ENCODE data around the gene USP32.

The USP32 gene

DNA sequence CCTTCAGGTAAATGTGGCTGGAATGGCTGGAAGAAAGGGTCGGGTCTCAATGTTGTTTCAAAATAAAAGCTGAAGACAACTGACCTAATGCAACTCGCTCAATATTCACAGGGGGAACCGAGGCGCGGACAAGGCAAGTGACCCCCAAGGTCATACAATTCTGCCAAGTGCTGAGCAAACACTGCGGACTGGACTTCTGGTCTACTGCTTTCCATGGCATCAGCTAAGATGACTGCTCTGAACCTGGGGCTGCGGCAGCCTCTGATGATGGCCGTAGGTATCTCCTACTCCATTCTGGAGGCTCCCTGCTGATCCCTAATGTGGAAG lies 220.2 kb downstream of the USP32 start:
- no peak for DNase-seq (ENCODE audit: low spot score)

DNA sequence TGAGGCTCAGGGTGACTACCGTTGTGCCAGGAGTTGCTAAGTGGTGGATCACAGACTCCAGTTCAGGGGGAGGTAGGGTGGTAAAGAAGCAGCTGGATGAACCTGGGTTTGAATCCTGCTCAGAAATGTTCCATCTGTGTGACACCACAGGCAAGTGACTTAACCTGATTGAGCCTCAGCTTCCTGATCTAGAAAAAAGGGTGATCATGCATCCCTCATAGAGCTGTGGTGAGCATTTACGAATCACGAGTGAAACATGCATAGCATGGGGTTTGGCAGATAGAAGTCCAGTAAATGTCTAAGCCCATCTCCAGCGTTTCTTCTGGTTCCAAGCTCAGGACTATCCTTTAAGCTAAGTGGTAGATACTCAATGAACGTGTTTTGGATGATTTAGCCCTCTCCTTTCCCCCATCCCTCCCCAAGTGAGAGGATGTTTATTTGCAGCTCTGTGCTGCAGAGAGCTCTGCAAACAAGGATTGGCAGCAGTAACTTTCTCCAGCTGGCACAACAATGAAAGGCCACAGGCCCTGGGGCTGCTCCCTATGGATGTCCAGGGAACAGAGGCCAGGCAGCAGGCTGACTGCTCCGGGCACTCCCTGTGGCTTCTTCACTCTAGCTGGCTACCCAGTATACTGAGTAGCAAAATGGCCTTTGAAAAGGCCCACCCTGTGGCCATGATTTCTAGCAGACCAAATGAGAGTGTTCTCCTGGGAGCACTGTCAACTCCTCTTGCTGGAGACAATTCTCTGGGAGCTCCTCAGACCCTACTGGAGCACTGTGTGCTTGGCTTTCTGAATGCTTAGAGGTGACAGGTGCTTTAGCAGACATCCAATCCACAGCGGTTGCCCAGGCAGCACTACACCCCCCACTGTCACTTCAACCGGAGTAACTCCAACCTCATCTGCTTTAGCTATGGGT lies 220.8 kb downstream of the USP32 start:
- no peak for DNase-seq (ENCODE audit: low spot score)

DNA sequence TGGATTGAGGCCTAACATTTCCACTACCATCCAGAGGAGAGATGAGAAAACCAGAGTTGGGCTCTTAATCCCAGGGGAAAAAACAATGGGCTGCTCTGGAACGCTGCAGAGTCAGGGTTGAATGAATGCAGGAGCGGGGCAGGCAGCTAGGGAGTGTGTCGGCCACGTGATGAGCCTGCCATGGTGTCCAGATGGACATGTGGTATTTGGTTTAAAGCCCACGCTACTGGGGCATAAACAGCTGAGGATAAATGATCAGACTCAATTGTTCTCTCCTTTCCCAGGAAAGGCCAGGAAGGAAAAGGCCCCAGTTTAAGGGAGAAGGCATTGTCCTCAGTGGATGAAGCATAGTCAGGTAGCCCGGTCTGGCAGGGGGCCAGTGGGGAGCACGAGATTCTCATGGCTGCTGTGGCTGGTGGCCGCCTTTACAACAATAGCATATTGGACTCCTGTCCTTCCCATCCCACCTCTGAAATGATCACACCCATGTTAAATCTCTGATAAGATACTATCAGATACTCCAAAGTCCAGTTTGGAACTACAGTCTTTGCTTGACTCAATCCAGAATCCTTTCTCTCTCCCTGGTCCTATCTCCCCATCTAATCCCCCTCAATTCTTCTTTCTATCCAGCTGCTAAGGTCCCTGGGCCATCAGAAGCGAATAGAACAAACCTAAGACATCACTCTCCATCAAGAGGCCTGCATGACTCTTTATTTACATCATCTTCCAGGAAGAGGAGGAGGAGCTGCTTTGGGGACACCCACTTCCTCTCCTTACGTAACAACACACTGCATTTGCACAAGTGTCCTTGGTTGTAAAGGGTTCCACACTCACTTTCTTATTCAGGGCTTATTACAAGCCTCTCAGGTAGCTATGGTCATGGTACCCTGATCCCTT lies 221.8 kb downstream of the USP32 start:
- peak; percentile 22 for DNase-seq (ENCODE audit: low spot score)

DNA sequence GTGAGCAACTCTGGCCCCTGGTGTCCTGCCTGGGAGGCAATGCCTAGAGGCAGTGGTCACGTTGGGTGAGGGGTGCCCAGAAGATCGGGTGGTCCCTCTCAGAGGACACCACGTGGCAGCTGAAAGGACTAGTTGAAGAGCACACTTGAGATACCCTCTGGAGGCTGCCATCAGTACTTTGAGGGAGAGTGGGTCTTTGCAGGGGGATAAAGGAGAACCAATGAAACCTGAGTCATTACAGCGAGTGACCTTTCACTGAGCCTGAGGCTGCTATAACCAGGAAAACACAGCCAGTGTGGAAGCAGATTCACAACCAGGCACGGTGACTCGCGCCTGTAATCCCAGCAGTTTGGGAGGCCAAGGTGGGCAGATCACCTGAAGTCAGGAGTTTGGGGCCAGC lies 223.3 kb downstream of the USP32 start:
- no peak for DNase-seq (ENCODE audit: low spot score)

DNA sequence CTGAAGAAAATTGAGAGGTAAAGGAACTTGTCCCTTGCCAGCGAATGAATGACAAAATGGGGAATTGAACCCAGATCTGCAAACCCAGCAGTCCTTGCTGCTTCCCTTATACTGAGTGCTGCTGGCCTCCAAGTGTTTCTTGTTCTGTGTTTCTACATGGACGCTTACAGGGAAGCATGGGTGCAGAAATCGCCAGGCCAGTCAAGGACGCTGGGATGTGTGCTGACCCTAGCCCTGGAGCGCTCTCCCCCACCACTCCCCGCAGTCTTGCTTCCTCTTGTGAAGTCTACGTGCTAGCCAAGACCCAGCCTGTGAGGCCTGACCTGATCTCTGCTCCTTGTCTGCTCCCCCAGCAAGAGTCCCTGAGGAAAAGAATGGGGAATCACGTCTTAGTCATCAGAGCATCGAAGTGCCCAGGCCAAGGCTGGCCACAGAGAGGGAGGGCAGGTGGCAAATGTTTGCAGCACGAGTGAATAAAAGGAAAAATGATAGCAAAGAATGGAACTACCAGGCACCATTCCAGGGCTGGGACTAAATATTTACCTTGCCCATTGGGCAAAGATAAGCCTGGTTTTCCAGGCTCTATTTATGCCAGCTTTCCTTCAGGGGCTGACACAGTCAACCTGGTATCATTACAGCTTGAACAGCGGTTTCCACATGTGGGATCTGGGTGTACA lies 224.7 kb downstream of the USP32 start:
- no peak for DNase-seq (ENCODE audit: low spot score)

DNA sequence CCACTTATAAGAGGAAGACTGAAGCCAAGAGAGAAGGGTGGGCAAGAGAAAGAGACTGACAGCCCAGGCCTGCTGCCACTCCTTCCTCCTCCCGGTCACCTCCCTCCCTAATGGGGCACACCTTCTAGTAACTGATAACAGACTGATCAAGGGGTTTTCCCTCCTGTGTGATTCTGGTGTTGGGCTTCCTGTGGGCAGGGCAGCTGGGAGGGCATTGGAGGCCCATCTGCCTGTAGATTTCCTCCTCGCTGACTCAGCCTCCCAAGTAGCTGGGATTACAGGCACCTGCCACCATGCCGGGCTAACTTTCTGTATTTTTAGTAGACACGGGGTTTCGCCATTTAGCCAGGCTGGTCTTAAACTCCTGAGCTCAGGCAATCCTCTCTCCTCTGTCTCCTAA lies 226.0 kb downstream of the USP32 start:
- DNase-seq (ENCODE audit: low spot score): no peak

DNA sequence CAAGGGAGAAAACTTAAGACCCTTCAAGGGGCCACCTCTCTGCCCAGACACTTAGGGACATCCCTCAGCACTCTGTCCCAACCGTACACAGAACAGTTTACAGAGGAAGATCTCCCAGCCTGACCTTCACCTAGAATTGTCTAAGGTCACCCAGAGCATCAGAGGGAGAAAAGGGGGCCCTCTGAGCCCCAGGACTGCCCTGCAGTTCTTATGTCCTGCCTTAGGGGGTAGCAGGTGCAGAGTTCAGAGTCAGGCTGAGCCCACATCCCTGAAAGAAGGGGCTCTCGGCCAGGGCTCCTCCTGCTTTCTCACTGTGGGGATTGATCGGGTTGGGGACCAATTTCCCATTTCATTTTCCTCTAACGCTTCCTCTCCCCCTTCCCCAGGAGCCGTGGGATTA lies 226.7 kb downstream of the USP32 start:
- DNase-seq (ENCODE audit: low spot score): no peak

DNA sequence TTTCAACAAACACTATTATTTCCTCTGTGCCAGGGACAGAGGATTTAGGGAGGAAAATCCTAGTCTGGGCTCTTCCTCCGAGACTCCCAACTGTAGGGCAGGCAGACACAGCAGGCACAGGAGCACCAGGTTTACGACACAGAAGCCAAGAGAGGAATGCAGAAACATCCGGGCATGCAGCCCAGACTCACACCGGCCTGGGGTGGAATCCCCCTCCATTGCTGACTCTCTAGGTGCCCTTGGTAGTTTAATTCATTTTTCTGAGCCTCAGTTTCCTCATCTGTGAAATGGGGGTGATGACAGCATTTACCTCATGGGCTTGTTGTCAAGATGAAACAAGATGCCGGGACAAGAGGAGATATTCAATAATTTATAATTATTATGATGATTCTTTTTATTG lies 227.2 kb downstream of the USP32 start:
- no peak for DNase-seq (ENCODE audit: low spot score)

DNA sequence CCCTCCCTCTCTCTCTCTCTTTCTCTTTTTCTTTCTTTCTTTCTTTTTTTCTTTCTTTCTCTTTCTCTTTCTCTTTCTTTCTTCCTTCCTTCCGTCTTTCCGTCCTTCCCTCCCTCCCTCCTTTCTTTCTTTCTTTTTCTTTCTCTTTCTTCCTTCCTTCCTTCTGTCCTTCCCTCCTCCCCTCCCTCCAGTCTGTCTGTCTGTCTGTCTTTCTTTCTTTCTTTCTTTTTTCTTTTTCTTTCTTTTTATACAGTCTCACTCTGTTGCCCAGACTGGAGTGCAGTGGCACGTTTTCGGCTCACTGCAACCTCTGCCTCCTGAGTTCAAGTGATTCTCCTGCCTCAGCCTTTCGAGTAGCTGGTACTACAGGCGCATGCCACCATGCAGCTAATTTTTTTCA lies 227.8 kb downstream of the USP32 start:
- no peak for DNase-seq (ENCODE audit: low spot score)

DNA sequence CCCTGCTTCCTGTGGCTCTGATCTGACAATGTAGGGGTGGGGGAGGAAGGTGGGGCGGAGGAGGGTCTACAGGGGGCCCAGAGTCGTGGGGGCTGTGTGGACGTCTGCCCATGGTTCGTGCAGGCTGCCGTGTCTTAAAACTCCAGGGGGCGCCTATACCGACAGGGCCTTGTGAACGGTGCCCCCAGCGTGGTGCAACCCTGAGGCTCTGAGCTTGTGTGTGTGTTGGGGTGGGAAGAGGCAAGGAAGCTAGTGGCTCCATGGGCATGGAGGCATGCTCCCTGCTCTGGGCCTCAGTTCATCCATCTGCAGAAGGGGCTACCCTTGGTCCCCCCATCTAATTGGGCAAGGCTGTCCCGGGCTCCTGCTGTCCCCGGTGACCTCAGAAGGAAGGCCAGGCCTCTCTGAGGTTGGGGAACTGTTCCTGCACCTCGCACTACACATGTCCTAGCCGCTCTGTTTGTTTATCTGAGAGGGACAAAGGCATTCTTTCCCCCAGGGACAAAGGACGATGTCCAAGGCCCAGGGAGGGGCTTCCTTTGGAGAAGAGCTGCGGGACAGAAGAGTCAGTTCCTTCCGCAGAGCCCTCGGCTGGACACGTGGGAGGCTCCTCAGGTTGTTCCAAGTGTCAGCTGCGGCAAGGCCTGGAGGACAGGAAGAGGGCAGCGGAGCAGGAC lies 228.7 kb downstream of the USP32 start:
- DNase-seq (ENCODE audit: low spot score): no peak

DNA sequence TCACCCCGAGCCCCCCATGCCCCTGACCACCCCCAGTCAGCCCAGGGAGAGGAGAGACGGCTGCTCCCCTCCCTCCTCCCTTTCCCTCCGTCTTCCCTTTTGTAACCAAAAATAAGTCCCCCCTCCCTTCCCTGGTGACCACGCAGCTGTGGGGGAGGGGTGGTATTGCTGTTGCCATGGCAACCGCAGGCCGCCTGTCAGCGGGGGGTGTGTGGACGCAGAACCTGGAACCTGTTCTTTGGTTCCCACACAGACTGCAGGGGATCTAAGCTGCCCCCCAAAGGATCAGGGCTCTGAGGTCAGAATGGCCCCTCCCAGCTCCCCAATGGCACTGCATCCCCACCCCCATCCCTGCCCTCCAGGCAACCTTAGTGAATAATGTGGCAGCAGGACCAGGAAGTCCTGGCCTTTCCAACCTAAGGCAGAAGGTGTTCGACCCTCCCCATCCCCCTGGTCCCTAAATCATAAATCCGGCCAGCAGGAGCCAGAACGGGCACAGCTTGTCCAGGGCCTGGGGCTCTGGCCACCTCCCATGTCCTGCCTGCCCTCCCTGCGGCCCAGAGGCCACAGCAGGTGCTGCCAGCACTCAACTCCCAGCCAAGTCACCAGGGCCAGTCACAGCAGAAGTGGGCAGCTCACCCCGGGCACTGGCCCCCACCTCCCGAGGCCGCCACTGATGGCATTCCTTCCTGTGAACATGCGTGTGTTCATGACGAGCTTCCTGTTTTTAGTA lies 230.2 kb downstream of the USP32 start:
- DNase-seq (ENCODE audit: low spot score): no peak

DNA sequence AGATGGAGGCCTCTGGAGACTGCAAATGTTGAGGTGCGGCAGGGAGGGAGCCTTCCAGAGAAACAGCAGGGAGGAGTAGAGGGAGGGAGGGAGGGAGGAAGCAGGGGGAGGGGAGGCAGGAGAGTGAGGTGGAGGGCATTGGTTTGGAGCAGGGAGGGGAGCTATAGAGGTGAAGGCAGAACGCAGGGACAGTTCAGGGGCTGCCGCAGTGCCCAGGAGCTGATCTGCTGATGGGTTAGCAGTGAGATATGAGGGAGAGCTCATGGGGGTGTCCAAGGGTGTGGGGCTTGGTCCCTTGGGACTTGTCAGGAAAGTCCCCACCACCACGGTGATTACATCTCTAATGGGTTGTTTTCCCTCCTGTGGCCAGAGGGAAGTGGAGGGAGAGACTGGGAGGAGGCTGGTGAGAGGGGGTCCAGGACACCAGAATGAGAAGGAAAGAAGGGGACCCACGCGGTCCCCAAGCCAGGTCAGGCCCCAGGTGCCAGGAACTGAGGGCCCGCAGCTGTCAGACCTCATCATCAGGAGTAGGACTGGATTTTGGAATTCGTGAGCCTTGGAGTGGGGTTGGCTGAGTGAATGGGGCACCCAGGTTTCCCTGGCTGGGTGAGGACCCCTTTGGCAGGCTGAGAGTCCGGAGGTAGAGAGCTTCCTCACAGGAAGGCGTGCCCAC lies 231.0 kb downstream of the USP32 start:
- DNase-seq (ENCODE audit: low spot score): no peak

DNA sequence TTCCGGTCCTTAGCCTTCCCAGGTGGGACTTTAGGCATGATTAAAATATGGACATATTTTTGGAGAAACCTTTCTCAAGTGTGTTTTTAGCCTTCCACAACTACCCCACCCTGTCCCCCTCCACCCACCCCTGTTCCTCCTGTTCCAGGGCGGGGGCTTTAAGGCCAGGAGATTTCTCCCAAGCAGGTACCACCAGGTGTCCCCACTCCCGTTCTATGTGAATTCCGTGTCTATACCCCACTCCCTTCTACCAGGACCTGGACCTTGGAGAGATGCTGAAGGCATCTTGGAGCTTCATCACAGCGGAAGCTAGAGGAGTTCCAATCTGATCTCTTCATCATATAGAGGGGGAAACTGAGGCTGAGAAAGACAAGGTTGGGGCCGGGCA lies 232.5 kb downstream of the USP32 start:
- DNase-seq (ENCODE audit: low spot score): no peak

DNA sequence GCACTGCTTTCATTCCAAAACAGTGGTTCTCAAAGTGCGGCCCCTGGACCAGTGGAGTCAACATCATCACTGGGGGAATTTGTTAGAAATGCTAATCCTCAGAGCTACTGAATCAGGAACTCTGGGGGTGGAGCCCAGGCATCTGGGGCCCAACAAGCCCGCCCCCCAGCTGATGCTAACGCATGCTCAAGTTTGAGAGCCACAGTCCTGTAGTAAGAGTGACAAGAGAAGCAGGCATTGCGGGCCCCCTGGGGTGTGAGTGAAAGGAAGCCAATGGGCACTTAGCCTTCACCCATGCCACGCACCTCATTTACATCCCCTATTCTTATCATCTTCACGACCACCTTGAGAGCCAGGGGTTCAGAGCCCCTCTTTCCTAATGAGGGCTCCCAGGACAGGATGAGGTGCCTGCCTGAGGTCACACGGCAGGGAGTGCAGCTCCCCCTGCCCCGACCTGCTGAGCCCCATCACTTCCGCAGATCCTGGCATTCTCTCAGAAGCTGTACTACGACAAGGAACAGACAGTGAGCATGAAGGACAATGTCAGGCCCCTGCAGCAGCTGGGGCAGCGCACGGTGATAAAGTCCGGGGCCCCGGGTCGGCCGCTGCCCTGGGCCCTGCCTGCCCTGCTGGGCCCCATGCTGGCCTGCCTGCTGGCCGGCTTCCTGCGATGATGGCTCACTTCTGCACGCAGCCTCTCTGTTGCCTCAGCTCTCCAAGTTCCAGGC lies 233.0 kb downstream of the USP32 start:
- DNase-seq (ENCODE audit: low spot score): no peak

DNA sequence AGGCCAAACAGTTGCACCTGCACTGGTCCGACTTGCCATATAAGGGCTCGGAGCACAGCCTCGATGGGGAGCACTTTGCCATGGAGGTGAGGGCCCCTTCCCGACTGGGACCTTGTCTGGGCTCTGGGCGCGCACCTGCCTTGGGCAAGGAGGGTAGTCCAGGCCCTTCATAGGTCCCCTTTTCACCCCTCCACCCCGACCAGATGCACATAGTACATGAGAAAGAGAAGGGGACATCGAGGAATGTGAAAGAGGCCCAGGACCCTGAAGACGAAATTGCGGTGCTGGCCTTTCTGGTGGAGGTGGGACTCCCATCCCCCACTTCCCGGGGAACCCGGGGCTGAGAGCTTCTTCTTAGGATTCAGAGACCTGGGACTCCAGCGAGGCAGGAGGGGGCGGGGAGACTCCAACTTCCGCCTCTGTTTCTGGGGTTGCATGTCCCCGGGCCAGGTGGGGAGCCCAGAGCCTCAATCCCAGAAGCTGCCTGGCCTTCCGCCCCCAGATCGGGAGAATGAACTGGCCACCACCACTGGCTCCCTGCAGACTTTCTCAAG lies 234.4 kb downstream of the USP32 start:
- DNase-seq (ENCODE audit: low spot score): no peak

DNA sequence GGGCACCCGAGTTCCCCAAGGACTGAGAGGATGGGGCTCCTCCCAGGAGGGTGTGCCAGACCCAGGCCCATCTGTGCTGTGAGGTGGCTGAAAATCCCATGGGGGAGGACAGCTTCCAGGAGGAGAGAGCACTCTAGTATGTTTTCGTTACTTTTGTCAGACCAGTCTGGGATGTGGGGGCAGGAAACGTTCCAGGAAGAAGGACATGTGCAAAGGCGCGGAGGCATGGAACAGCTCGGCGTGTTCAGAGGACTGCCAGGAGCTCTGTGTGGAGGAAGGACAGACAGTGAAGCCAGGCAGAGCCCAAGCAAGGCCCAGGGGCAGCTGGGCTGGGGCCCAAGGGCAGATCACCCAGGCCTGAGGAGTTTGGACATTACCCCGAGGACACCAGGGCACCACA lies 235.2 kb downstream of the USP32 start:
- no peak for DNase-seq (ENCODE audit: low spot score)

DNA sequence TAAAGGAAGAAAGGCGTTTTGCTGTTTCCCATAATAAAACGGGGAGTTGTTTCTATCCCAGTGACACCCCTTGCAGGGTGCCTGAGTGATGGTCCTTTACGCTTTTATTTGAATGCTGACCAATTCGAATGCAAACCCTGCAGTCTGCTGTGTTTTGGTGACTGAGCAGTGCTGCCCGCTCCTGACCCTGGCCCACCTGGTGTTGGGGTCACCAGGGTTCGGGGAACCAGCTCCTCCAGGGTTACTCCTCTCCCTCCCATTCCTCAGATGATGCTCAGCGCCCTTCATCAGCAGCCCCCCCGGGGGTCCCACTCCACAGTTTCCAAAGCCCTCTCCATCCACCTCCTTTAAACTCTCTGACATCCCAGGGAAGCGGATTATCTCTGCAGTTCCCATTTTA lies 236.1 kb downstream of the USP32 start:
- no peak for DNase-seq (ENCODE audit: low spot score)

DNA sequence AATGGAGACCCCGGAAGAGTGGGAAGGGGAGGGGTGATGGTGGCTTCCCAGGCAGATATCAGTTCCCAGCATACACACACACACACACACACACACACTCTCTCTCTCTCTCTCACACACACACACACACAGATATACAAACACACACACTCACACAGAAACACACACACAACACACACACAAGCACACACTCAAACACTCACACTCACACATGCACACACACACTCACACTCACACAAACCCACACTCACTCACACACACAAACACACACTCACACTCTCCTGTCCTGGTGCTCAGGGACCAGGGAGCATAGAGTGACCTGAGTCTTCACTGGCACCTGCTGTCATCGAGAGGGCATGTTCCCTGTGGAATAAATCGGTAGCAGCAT lies 236.5 kb downstream of the USP32 start:
- no peak for DNase-seq (ENCODE audit: low spot score)

DNA sequence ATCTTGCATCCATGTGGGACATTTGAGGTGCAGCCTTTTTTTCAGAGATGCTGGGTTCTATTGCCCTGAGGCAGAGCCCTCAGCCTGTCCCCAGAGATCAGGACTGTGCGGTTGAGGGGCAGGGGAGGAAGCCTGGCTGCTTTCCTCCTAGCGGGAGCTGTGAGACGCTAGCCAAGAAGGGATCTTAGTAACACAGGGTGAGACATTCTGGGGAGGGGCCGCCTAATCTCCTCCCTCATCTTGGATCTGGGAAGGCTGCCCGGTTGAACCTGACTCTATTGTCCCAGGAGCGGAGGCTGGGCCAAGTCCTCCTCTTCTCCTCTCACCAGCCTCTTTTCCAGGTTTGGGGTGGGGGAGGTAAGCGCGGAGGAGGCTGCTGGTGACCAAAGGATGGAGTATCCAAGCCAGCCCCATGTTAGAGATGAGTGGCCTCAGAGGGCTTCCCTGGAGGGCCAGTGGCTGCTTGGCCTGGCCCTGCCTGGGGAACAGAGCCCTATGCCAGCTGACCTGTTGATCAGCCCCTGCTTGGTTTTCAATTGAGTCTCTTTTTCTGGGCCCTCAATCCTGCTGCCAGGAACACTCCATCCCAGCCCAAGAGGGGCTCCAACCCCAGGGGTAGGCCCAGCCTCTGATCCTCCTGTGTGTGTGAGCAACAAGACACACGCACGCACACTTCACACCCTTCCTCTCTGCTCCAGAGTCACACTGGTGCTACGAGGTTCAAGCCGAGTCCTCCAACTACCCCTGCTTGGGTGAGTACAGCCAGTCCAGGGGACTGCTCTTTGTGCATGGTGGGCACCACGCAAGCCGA lies 237.1 kb downstream of the USP32 start:
- no peak for DNase-seq (ENCODE audit: low spot score)
